Prostate gland (tissue), 2 donors: ENCODE measurements around the gene S100A9.

ENCODE experiments used
- CTCF ChIP-seq, 4 experiments: fragments of 200-600 bp in 2 of 4; fragments of 450-650 bp in 2 of 4; sonication (generic) in 2 of 4; IDR thresholded peaks; 1 replicate in 3 of 4; 2 replicates in 1 of 4; pipeline ENCODE4 v1.5.1; 2016 to 2019; ENCODE audit warnings: antibody characterized with exemption in 4 of 4, mild to moderate bottlenecking in 2 of 4, moderate library complexity in 2 of 4
- POLR2A ChIP-seq: fragments of 450-650 bp; IDR thresholded peaks from one replicate; pipeline ENCODE4 v1.6.1; 2016; ENCODE audit warnings: antibody characterized with exemption, mild to moderate bottlenecking
- POLR2AphosphoS5 ChIP-seq: sonication (generic); formaldehyde crosslinking; IDR thresholded peaks from one replicate; pipeline ENCODE4 v1.6.1; 2017; ENCODE audit warnings: antibody characterized with exemption

- TF ChIP-seq CTCF (IDR thresholded peaks at IDR 0.05) (no peak), POLR2A (no peak), POLR2AphosphoS5 (no peak)
These were observed 16.2 kb upstream of the S100A9 start for GRCh38 chr1:153341431-153341934.
